ENCODE measurements around the gene ATP5PB.

The ATP5PB gene, protein sequence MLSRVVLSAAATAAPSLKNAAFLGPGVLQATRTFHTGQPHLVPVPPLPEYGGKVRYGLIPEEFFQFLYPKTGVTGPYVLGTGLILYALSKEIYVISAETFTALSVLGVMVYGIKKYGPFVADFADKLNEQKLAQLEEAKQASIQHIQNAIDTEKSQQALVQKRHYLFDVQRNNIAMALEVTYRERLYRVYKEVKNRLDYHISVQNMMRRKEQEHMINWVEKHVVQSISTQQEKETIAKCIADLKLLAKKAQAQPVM

GRCh38 chr1:111448918-111449702 is at the start of gene ATP5PB, which contains the start of gene WDR77:
Gene ATP5PB, plus strand, starts transcription at chr1:111449464. Its CDS starts 78 bp downstream, at chr1:111449542.
Gene WDR77, minus strand, starts transcription at chr1:111449256. Its CDS starts 87 bp downstream, at chr1:111449169.
- peak; percentile 99 for DNase-seq (ENCODE audit: low read depth)

- peak; percentile 13 for DNase-seq (ENCODE audit: low read depth)
Observed at GRCh38 chr1:111399792-111400610, 49.3 kb upstream of the ATP5PB start.

- no peak for DNase-seq (ENCODE audit: low read depth)
Observed at GRCh38 chr1:111402083-111402482, 47.2 kb upstream of the ATP5PB start.

GRCh38 chr1:111404588-111404987 is 44.7 kb upstream of the ATP5PB start:
- DNase-seq (ENCODE audit: low read depth): no peak

GRCh38 chr1:111406321-111406768 is 42.9 kb upstream of the ATP5PB start:
- DNase-seq (ENCODE audit: low read depth): no peak

- no peak for DNase-seq (ENCODE audit: low read depth)
Observed at GRCh38 chr1:111407301-111407700, 42.0 kb upstream of the ATP5PB start.

- DNase-seq (ENCODE audit: low read depth): no peak
Observed at GRCh38 chr1:111412839-111413238, 36.4 kb upstream of the ATP5PB start.

DNA sequence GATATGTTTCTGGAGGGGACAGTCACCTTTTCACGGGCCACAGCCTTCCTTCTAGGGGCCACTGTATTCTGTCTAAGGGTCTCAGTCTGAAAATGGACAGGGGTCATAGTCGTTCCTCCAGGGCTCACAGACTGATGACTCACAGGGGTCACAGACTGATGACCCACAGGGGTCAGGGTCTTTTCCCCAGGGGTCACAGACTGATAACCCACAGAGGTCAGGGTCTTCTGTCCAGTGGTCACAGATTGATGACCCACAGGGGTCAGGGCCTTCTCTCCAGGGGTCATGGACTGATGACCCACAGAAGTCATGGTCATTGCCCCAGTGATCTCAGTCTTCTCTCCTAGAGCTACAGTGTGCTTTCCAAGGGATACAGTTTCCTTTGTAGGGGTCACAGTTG is 34.5 kb upstream of the ATP5PB start:
- no peak for DNase-seq (ENCODE audit: low read depth)

- DNase-seq (ENCODE audit: low read depth): no peak
Observed at GRCh38 chr1:111415461-111415860, 33.8 kb upstream of the ATP5PB start.

DNA sequence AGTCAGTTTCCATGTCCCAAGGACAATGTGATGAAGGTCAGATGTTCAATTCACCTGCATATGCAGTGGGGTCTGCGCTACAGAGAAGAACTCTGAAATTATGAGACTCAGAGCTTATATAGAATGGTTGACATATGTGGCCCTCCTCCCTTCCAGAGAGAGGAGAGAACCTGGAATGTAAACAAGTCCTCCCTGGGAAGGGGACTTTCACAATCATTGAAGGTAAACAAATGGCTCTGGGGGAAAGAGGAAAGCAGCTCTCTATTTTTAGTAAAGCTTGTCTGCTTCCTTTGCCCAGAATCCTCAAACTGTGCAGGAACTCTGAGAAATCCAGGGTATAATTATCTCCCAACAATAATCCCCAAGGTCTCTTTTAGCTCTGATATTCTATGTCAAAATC is 31.5 kb upstream of the ATP5PB start:
- no peak for DNase-seq (ENCODE audit: low read depth)

GRCh38 chr1:111419037-111419436 is 30.2 kb upstream of the ATP5PB start:
- DNase-seq (ENCODE audit: low read depth): no peak

DNA sequence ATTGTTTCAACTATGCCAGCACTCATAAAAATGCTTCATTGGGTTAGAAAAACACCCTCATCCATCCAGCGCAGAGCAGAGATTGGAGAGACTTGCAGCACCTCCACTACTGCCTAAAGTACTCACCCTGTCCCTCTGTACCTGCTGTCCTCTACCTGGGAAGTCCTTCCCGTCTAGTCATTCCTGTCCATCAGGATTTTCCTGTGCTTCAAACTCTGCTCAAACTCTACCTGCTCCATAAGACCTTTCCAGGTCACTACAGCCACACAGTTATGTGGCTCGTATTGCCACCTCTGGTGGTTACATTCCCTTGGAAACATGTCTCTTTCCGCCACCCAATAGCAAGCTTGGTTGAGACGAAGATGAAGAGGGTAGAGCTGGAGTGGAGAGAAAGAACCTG is 28.9 kb upstream of the ATP5PB start:
- DNase-seq (ENCODE audit: low read depth): no peak

DNA sequence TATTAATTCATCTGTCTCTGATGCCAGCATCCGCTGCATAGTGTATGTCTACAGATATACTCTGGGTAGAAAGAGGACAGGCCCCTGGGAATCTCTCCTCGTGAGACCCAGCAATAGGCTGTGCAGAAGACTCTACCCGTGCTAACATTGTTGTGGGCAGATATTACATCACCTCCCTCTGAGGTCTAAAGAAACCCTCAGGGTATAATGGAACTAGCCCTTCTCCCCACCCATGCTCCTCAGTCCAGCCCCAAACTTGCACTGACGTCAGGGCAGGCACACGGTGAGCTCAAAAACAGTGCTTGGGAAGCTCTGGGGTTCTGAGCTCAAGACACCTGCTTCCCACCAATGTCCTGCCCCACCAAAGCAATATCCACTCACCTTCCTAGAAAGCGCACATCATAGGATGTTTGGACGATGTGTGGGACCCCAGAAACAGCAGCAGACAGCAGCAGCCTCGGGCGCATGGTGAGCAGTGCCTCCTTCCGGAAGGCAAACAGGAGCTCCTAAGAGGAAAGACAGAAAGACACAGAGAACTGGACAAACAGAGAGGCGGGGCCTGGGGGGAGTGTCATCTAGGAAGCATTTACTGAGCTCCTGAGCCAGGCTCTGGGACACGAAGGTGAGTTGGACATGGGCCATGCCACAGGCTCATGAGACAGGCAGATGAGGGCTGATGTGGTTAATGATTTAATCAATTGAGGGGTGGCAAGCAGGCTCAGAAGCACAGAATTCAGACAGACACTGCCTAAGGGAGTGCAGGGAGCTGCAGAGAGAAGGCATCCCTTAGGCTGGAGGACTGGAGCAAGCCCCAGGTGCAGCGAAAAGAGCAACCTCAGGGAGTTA is 26.5 kb upstream of the ATP5PB start:
- no peak for DNase-seq (ENCODE audit: low read depth)

DNA sequence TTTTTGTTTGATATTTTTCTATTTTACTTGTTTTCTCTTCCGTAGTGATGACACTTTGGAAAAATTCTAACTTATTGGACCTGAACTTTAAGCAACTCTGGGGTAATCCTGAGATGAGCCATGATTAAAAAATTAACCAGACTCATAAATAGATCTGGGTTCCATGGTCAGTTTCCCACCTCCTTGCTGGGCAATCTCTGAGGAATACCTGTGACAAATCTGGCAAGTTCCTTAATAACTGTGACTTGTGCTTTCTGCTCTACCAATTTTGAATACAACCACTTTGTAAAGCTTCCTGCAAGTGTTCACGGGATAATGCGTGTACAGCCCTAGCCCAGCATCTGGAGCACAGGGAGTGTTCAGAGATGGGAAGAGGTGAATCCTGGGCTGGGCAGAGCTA is 25.0 kb upstream of the ATP5PB start:
- DNase-seq (ENCODE audit: low read depth): no peak

GRCh38 chr1:111436726-111437125 is 12.5 kb upstream of the ATP5PB start:
- DNase-seq (ENCODE audit: low read depth): no peak

- DNase-seq (ENCODE audit: low read depth): no peak
Observed at GRCh38 chr1:111439461-111440351, 9.6 kb upstream of the ATP5PB start.

GRCh38 chr1:111441573-111442192 is 7.6 kb upstream of the ATP5PB start:
- DNase-seq (ENCODE audit: low read depth): no peak

DNA sequence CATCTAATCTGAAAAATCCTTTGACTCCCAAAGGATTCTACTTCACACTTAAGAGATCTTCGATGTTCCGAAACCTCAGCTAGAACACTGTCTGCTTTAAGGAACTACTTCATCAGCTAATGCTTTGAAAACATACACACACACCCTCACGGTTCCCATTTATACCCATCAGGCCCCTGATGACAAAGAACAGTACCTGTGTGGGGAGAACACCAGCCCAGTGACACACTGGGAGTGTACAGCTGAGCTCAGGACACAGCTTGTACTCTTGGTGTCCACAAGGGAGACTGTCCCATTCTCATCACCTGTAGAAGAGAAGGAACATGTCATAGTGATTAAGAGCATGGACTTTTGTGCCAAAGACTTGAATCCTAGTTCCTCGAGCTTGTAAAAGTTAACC is 6.8 kb upstream of the ATP5PB start:
- no peak for DNase-seq (ENCODE audit: low read depth)

- DNase-seq (ENCODE audit: low read depth): no peak
Observed at GRCh38 chr1:111444031-111444430, 5.2 kb upstream of the ATP5PB start.

GRCh38 chr1:111446546-111446945 is 2.7 kb upstream of the ATP5PB start:
- no peak for DNase-seq (ENCODE audit: low read depth)

All from GM04504 (cell line).